ENCODE data around the gene NR3C1.

Gene NR3C1

DNA sequence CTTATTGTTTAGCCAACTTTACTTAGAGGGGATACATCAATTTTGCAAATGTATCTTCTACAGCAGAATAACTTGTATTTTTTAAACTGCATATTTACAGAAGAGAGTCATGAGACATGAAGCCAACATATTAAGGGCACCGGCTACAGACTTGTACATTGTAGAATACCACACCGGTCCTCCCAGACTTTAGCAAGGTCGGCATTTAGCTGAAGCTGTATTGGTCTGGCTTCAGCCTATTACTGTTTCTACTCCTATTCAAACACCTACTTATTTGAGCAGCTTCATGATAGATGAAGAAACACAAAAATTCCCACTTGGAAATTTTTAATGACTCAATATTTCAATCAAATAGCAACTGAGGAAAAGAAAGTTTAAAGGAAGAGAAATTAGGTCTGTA, 33.0 kb downstream of the NR3C1 start:
- Histone ChIP-seq H3K4me1 (ENCODE audit: control insufficient read depth, insufficient read depth, low read length, poor library complexity, severe bottlenecking) (no peaks in the 10 kb centered on the region), H3K4me3 (ENCODE audit: insufficient read depth, low read depth, low read length, poor library complexity, severe bottlenecking) (no peak overlapping the region), H3K27me3 (replicated peaks; ENCODE audit: control insufficient read depth, insufficient read depth, low read length, poor library complexity, severe bottlenecking) (no peaks in the 10 kb centered on the region), H3K36me3 (ENCODE audit: control insufficient read depth, insufficient read depth, low read length) (no peaks in the 10 kb centered on the region), H3K27ac (ENCODE audit: insufficient read depth, low read length, poor library complexity, severe bottlenecking) (no peak overlapping the region), H3K9me3 (ENCODE audit: control insufficient read depth, low read length) (no peaks in the 10 kb centered on the region)
- no peak for DNase-seq

DNA sequence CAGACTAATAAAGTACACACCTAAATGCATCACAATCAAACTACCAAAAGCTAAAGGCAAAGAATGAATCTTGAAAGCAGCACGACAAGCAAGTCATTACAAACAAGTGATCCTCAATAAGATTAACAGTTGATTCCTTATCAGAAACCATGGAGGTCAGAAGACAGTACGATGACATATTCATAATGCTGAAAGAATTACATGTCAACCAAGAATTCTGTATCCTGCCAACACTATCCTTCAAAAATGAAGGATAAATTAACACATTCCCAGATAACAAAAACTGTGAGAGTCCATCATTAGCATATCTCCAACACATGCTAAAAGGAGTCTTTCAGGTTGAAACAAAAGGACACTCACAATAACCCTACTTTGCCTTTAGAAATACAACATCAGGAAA, 39.4 kb downstream of the NR3C1 start:
- no peak for DNase-seq
- Histone ChIP-seq H3K27me3 (replicated peaks; ENCODE audit: control insufficient read depth, insufficient read depth, low read length, poor library complexity, severe bottlenecking) (no peaks in the 10 kb centered on the region), H3K4me3 (ENCODE audit: insufficient read depth, low read depth, low read length, poor library complexity, severe bottlenecking) (no peak overlapping the region), H3K9me3 (ENCODE audit: control insufficient read depth, low read length) (no peaks in the 10 kb centered on the region), H3K4me1 (ENCODE audit: control insufficient read depth, insufficient read depth, low read length, poor library complexity, severe bottlenecking) (peaks cover 4% of the 10 kb centered on the region), H3K27ac (ENCODE audit: insufficient read depth, low read length, poor library complexity, severe bottlenecking) (no peak overlapping the region), H3K36me3 (ENCODE audit: control insufficient read depth, insufficient read depth, low read length) (no peaks in the 10 kb centered on the region)

DNA sequence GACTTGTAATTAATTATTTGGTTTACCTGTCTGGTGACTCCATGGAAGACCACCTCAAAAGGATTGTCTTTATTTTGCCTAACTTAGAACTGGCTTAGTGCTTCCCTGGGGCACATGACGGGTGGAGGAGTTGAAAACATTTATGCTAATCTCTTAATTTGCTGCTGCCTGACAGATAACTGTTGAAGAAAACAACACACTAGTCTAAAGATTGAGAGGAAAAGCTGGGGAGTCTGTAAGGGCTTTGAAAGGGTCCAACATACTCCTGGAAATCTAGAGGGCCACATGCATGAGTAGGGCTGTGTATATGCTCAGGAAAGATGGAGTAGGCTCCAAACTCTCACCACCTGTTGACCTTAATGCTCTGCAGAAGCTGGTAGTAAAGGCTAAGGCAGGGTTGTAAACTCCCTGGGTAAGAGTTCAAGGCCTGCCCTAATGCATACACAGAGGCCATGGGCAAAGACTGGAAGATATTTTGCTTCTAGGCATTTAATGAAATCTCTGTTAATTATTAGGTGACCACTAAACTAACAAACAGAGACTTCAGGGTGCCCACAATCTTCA, 40.7 kb downstream of the NR3C1 start:
- Histone ChIP-seq H3K36me3 (ENCODE audit: control insufficient read depth, insufficient read depth, low read length) (no peaks in the 10 kb centered on the region), H3K4me3 (ENCODE audit: insufficient read depth, low read depth, low read length, poor library complexity, severe bottlenecking) (no peak overlapping the region), H3K27me3 (replicated peaks; ENCODE audit: control insufficient read depth, insufficient read depth, low read length, poor library complexity, severe bottlenecking) (no peaks in the 10 kb centered on the region), H3K9me3 (ENCODE audit: control insufficient read depth, low read length) (no peaks in the 10 kb centered on the region), H3K4me1 (ENCODE audit: control insufficient read depth, insufficient read depth, low read length, poor library complexity, severe bottlenecking) (peaks cover 4% of the 10 kb centered on the region), H3K27ac (ENCODE audit: insufficient read depth, low read length, poor library complexity, severe bottlenecking) (no peak overlapping the region)
- no peak for DNase-seq

DNA sequence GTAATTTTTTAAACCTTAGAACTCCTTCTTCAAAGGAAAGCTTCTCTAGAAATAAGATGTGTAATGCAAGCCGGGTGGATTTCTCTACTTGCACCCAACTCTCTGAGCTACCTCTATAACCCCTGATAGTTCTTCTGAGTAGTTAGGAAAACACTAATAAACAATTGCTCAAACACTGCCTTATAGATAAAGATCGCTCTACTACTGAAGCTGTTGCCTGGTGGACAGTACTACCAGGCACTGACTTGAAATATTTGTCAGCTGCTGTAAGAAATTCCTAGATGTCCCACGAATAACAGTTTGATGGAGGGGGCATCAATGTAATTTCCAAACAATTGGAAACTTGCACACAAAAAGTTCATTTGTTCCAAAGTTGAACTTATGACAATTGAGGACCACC, 42.0 kb downstream of the NR3C1 start:
- peaks cover 5% of the 10 kb centered on the region for H3K4me1 ChIP-seq (ENCODE audit: control insufficient read depth, insufficient read depth, low read length, poor library complexity, severe bottlenecking)
- H3K27ac ChIP-seq (ENCODE audit: insufficient read depth, low read length, poor library complexity, severe bottlenecking): no peak overlapping the region
- H3K9me3 ChIP-seq (ENCODE audit: control insufficient read depth, low read length): no peaks in the 10 kb centered on the region
- DNase-seq: no peak
- H3K27me3 ChIP-seq (replicated peaks; ENCODE audit: control insufficient read depth, insufficient read depth, low read length, poor library complexity, severe bottlenecking): no peaks in the 10 kb centered on the region
- H3K36me3 ChIP-seq (ENCODE audit: control insufficient read depth, insufficient read depth, low read length): no peaks in the 10 kb centered on the region
- no peak overlapping the region for H3K4me3 ChIP-seq (ENCODE audit: insufficient read depth, low read depth, low read length, poor library complexity, severe bottlenecking)

DNA sequence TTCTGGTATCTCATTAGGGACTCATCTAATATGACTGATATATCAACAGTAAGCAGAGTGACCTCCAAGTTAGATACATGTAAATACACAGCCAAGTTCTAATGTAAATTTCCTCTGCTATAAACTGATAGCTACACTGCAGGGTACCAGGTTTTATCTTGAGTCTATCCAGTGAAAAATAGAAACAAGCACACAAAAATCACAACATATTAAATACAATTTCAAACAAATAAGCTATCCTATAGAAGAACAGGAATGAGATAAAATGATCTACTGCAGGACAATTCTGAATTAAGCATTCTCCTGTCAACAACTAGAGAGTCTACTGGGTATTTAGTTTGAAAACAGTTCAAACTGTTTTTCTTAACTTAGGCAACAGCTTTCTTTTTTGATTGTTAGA, 42.7 kb downstream of the NR3C1 start:
- Histone ChIP-seq H3K36me3 (ENCODE audit: control insufficient read depth, insufficient read depth, low read length) (no peaks in the 10 kb centered on the region), H3K4me3 (ENCODE audit: insufficient read depth, low read depth, low read length, poor library complexity, severe bottlenecking) (no peak overlapping the region), H3K4me1 (ENCODE audit: control insufficient read depth, insufficient read depth, low read length, poor library complexity, severe bottlenecking) (peaks cover 12% of the 10 kb centered on the region), H3K9me3 (ENCODE audit: control insufficient read depth, low read length) (no peaks in the 10 kb centered on the region), H3K27me3 (replicated peaks; ENCODE audit: control insufficient read depth, insufficient read depth, low read length, poor library complexity, severe bottlenecking) (no peaks in the 10 kb centered on the region), H3K27ac (ENCODE audit: insufficient read depth, low read length, poor library complexity, severe bottlenecking) (no peak overlapping the region)
- no peak for DNase-seq

DNA sequence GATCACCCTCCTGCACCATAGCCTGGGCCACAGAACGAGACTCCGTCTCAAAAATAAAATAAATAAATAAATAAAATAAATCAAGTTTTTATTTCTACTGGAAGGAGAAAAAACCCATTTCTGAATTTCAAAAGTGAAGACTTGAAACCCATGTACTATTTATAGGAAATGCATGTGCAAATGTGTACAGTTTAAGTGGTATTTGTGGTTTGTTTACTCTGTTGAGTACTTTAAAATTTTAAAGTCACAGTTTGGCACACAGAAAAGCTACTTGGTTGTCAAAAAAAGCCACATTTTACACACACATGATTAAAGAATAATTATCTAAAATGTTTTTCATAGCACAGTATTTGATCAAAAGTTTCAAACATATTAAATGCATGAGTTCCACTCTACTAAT, 43.6 kb downstream of the NR3C1 start:
- DNase-seq: no peak
- no peaks in the 10 kb centered on the region for H3K36me3 ChIP-seq (ENCODE audit: control insufficient read depth, insufficient read depth, low read length)
- H3K27me3 ChIP-seq (replicated peaks; ENCODE audit: control insufficient read depth, insufficient read depth, low read length, poor library complexity, severe bottlenecking): no peaks in the 10 kb centered on the region
- peaks cover 18% of the 10 kb centered on the region for H3K4me1 ChIP-seq (ENCODE audit: control insufficient read depth, insufficient read depth, low read length, poor library complexity, severe bottlenecking)
- no peak overlapping the region for H3K27ac ChIP-seq (ENCODE audit: insufficient read depth, low read length, poor library complexity, severe bottlenecking)
- H3K4me3 ChIP-seq (ENCODE audit: insufficient read depth, low read depth, low read length, poor library complexity, severe bottlenecking): no peak overlapping the region
- no peaks in the 10 kb centered on the region for H3K9me3 ChIP-seq (ENCODE audit: control insufficient read depth, low read length)

DNA sequence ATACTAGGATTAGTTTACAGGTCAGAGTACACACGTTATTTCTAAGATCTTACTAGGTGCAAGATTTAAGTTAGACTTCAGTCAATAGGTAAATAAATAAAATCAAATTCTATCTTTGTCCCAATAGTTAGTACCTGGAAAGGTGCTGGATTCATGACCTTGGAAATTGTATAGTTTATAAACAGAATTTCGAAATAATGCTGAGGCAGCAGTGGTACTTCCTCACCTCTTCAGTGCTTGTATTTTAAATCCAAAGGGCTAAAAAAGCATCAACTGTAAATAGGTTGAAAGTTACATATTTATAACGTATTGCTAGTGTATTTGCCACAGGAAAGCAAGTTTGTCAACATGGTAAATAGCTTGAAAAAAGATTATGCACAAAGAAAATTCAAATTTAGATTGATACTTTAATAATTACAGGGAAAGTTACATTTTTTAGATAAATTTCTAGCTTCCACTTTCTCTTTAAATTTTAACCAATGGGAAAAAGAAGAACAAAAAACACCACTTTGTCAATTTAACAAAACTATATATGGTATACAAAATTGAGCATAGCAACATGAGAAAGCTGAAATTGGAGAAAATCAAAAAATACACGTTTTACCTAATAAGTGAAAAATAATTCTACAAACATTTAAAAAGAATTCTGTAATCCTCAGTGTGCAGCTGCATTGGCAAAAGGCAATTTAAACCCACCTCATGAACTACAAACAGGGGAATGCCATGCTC, 46.5 kb downstream of the NR3C1 start:
- Histone ChIP-seq H3K9me3 (ENCODE audit: control insufficient read depth, low read length) (no peaks in the 10 kb centered on the region), H3K27me3 (replicated peaks; ENCODE audit: control insufficient read depth, insufficient read depth, low read length, poor library complexity, severe bottlenecking) (no peaks in the 10 kb centered on the region), H3K4me1 (ENCODE audit: control insufficient read depth, insufficient read depth, low read length, poor library complexity, severe bottlenecking) (peaks cover 39% of the 10 kb centered on the region), H3K27ac (ENCODE audit: insufficient read depth, low read length, poor library complexity, severe bottlenecking) (no peak overlapping the region), H3K4me3 (ENCODE audit: insufficient read depth, low read depth, low read length, poor library complexity, severe bottlenecking) (no peak overlapping the region), H3K36me3 (ENCODE audit: control insufficient read depth, insufficient read depth, low read length) (no peaks in the 10 kb centered on the region)
- DNase-seq: no peak

DNA sequence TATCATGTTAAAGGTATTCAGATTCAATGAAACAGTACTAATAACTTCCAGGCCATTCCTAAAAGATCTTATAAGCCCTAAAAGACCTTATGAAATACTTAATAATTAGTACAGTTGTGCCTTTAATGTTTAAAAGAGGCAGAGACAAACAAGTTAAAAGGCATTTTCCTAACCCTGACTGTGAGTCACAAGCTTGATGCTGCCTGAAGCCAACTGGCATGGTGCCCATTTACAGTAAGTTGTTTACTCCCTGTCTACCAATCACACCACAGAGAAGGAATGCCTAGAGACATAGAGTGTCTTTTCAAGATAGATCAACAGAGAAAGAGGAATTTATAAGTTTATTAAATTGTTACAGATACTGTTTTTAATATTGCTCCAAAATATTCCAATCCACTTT, 47.8 kb downstream of the NR3C1 start:
- no peak overlapping the region for H3K4me3 ChIP-seq (ENCODE audit: insufficient read depth, low read depth, low read length, poor library complexity, severe bottlenecking)
- no peak overlapping the region for H3K27ac ChIP-seq (ENCODE audit: insufficient read depth, low read length, poor library complexity, severe bottlenecking)
- DNase-seq: peak; percentile 35 to 55 (median 54)
- no peaks in the 10 kb centered on the region for H3K36me3 ChIP-seq (ENCODE audit: control insufficient read depth, insufficient read depth, low read length)
- H3K27me3 ChIP-seq (replicated peaks; ENCODE audit: control insufficient read depth, insufficient read depth, low read length, poor library complexity, severe bottlenecking): no peaks in the 10 kb centered on the region
- H3K9me3 ChIP-seq (ENCODE audit: control insufficient read depth, low read length): no peaks in the 10 kb centered on the region
- peaks cover 36% of the 10 kb centered on the region for H3K4me1 ChIP-seq (ENCODE audit: control insufficient read depth, insufficient read depth, low read length, poor library complexity, severe bottlenecking)

DNA sequence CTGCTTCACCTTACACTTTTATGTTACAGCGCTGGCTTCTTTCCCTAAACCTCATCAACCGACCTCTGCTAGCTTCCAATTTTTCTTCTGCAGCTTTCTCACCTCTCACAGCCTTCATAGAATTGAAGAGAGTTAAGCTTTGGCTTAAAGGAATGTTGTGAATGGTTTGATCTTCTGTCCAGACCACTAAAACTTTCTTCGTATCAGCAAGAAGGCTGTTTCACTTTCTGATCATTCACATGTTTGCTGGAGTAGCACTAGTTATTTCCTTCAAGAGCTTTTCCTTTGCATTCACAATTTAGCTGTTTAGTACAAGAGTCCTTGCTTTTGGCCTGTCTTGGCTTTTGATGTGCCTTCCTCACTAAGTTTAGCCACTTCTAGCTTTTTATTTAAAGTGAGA, 49.5 kb downstream of the NR3C1 start:
- H3K4me3 ChIP-seq (ENCODE audit: insufficient read depth, low read depth, low read length, poor library complexity, severe bottlenecking): peak overlapping the region; percentile 19
- peaks cover 44% of the 10 kb centered on the region for H3K4me1 ChIP-seq (ENCODE audit: control insufficient read depth, insufficient read depth, low read length, poor library complexity, severe bottlenecking)
- H3K27me3 ChIP-seq (replicated peaks; ENCODE audit: control insufficient read depth, insufficient read depth, low read length, poor library complexity, severe bottlenecking): no peaks in the 10 kb centered on the region
- H3K9me3 ChIP-seq (ENCODE audit: control insufficient read depth, low read length): no peaks in the 10 kb centered on the region
- no peak overlapping the region for H3K27ac ChIP-seq (ENCODE audit: insufficient read depth, low read length, poor library complexity, severe bottlenecking)
- H3K36me3 ChIP-seq (ENCODE audit: control insufficient read depth, insufficient read depth, low read length): no peaks in the 10 kb centered on the region
- no peak for DNase-seq

DNA sequence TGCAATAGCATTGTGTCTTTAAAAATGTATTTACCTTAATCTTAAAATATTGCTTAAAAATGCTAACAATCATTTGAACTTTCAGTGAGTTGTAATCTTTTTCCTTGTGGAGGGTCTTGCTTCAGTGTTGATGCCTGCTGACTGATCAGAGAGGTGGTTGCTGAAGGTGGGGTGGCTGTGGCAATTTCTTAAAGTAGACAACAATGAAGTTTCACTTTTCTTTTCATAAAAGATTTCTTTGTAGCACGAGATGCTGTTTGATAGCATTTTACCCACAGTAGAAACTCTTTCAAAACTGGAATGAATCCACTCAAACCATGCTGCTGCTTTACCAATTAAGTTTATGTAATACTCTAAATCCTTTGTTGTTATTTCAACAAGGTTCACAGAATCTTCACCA, 50.8 kb downstream of the NR3C1 start:
- no peaks in the 10 kb centered on the region for H3K27me3 ChIP-seq (replicated peaks; ENCODE audit: control insufficient read depth, insufficient read depth, low read length, poor library complexity, severe bottlenecking)
- H3K27ac ChIP-seq (ENCODE audit: insufficient read depth, low read length, poor library complexity, severe bottlenecking): no peak overlapping the region
- no peak for DNase-seq
- H3K36me3 ChIP-seq (ENCODE audit: control insufficient read depth, insufficient read depth, low read length): no peaks in the 10 kb centered on the region
- peaks cover 46% of the 10 kb centered on the region for H3K4me1 ChIP-seq (ENCODE audit: control insufficient read depth, insufficient read depth, low read length, poor library complexity, severe bottlenecking)
- no peaks in the 10 kb centered on the region for H3K9me3 ChIP-seq (ENCODE audit: control insufficient read depth, low read length)
- H3K4me3 ChIP-seq (ENCODE audit: insufficient read depth, low read depth, low read length, poor library complexity, severe bottlenecking): peak overlapping the region; percentile 1
